Adrenal gland (tissue), 12 donors: ENCODE data around the gene BRIP1. TPM values are rescaled to one million over a fixed set of nuclear protein-coding genes. Genes with fewer than 3 reads are reported as not detected.
A peak's percentile ranks its signal among the peaks of the same experiment; 100 is the strongest.
"Not testable (repeated sequence)": the region's sequence is repeated elsewhere in the genome, so short reads cannot be mapped to it uniquely, and the experiment has no call there.

Source experiments
- DNase-seq, 7 donors: peaks; one replicate each; pipeline ENCODE4 v3.0.0-alpha.2; 2019 to 2020
- H3K27ac ChIP-seq, 5 donors: fragments of 200-600 bp; sonication (generic) in 4 of 5; 1 replicate in 3 of 5; 2 replicates in 2 of 5; pipeline versions ENCODE4 v1.5.1 to v1.8.0; 2016 to 2020; ENCODE audit warnings: mild to moderate bottlenecking in 1 of 5
- H3K27me3 ChIP-seq: fragments of 200-600 bp; 2 replicates; pipeline ENCODE4 v1.8.0; 2021
- H3K36me3 ChIP-seq, 2 donors: fragments of 200-600 bp; replicated peaks in 1 of 2; 1 replicate in 1 of 2; 2 replicates in 1 of 2; pipeline versions ENCODE4 v1.5.1 to v1.8.0; 2018 to 2022
- H3K4me1 ChIP-seq, 2 donors: fragments of 200-600 bp; replicated peaks in 1 of 2; 1 replicate in 1 of 2; 2 replicates in 1 of 2; pipeline versions ENCODE4 v1.5.1 to v1.8.0; 2018 to 2021
- H3K4me3 ChIP-seq, 4 donors: fragments of 200-600 bp; sonication (generic) in 3 of 4; one replicate each; pipeline ENCODE4 v1.5.1; 2016 to 2018
- H3K9me3 ChIP-seq, 3 donors: fragments of 200-600 bp; sonication (generic) in 1 of 3; replicated peaks in 1 of 3; 1 replicate in 2 of 3; 2 replicates in 1 of 3; pipeline versions ENCODE4 v1.5.1 to v1.8.0; 2016 to 2021
- POLR2A ChIP-seq, 2 donors: fragments of 450-650 bp; IDR thresholded peaks; one replicate each; pipeline ENCODE4 v1.6.1; 2017; ENCODE audit warnings: antibody characterized with exemption in 2 of 2, mild to moderate bottlenecking in 2 of 2, moderate library complexity in 1 of 2
- WGBS, 4 donors: extraction: QIAGEN DNeasy Blood & Tissue Kit in 2 of 4; methylation state at CpG; one replicate each; pipeline versions ENCODE4 v1.1.5 to v1.1.7; 2013 to 2017; 5-methylcytosine and 5-hydroxymethylcytosine counted together
- intact Hi-C, 2 donors: fragments of 100-400 bp; cut with DNase I; formaldehyde crosslinking; loops; one replicate each; pipeline versions ENCODE4 v1.14.1 to v1.15.0; 2022 to 2023
- polyA plus RNA-seq, 3 donors: library from polyadenylated mRNA; stranded (reverse); fragments of 200-250 nt in 2 of 3; fragments of 350-450 nt in 1 of 3; fragmentation: Illumina TruSeq in 1 of 3; extraction: RNeasy Lipid Tissue Mini Kit (QIAGEN cat#74804) in 1 of 3; gene quantifications; one replicate each; pipeline ENCODE4 v1.2.3, GENCODE V29; 2013 to 2014
- total RNA-seq, 9 donors: library from RNA; depleted of rRNA in 4 of 9; stranded (reverse); fragments of >200 nt in 4 of 9; fragments of 120-200 nt in 1 of 9; fragmentation: NEBNext Ultra II Directional in 1 of 9; extraction: Animal tissue kit (Norgen Biotek cat#: 25700) in 1 of 9; gene quantifications; one replicate each; pipeline versions ENCODE4 v1.1.0 to v1.2.4, GENCODE V29; 2013 to 2023
- TF ChIP-seq, protein P1 (sequence below), 6 experiments: fragments of 450-650 bp in 4 of 6; fragments of 200-600 bp in 2 of 6; sonication (generic) in 1 of 6; IDR thresholded peaks; 1 replicate in 5 of 6; 2 replicates in 1 of 6; pipeline versions ENCODE4 v1.5.1 to v1.8.0; 2016 to 2021; ENCODE audit warnings: antibody characterized with exemption in 6 of 6, mild to moderate bottlenecking in 2 of 6, moderate library complexity in 1 of 6
- donor health status: healthy with polysubstance abuse.
- donor health status: Bipolar disorder and iron deficiency.
- donor health status: DM: yes; HTN: yes; CAD: no.
- donor health status: DM: no; HTN: no; CAD: no.
- donor health status: DM: no; HTN: no; CAD: no.
- donor health status: DM: yes; HTN: yes; CAD: no.

BRIP1 gene
- total and polyA plus RNA-seq, 12 donors: 0.06 to 6.9 (median 0.46) TPM

- Histone ChIP-seq H3K4me3 (peak overlapping the region in 2 of 4 donors; percentile 49 to 72), H3K36me3 (peaks cover 0 to 4% of the 10 kb centered on the region in 2 donors), H3K27me3 (no peaks in the 10 kb centered on the region), H3K27ac (peak overlapping the region; percentile 58 to 87 (median 74)), H3K9me3 (no peaks in the 10 kb centered on the region), H3K4me1 (peaks cover 5 to 14% of the 10 kb centered on the region in 2 donors)
- intact Hi-C loops: no loop called here
- TF ChIP-seq, protein P1, sequence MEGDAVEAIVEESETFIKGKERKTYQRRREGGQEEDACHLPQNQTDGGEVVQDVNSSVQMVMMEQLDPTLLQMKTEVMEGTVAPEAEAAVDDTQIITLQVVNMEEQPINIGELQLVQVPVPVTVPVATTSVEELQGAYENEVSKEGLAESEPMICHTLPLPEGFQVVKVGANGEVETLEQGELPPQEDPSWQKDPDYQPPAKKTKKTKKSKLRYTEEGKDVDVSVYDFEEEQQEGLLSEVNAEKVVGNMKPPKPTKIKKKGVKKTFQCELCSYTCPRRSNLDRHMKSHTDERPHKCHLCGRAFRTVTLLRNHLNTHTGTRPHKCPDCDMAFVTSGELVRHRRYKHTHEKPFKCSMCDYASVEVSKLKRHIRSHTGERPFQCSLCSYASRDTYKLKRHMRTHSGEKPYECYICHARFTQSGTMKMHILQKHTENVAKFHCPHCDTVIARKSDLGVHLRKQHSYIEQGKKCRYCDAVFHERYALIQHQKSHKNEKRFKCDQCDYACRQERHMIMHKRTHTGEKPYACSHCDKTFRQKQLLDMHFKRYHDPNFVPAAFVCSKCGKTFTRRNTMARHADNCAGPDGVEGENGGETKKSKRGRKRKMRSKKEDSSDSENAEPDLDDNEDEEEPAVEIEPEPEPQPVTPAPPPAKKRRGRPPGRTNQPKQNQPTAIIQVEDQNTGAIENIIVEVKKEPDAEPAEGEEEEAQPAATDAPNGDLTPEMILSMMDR (IDR thresholded peaks at IDR 0.05): no peak
- no peak for TF ChIP-seq POLR2A (IDR thresholded peaks at IDR 0.05)
- WGBS, 4 donors: 1 to 3% (median 2%) methylated on average over 8 of the region's 8 CpGs
- DNase-seq: peak in 2 of 7 donors; percentile 18 to 27
These were observed 436 bp upstream of the BRIP1 start for GRCh38 chr17:61863801-61864126.

DNA sequence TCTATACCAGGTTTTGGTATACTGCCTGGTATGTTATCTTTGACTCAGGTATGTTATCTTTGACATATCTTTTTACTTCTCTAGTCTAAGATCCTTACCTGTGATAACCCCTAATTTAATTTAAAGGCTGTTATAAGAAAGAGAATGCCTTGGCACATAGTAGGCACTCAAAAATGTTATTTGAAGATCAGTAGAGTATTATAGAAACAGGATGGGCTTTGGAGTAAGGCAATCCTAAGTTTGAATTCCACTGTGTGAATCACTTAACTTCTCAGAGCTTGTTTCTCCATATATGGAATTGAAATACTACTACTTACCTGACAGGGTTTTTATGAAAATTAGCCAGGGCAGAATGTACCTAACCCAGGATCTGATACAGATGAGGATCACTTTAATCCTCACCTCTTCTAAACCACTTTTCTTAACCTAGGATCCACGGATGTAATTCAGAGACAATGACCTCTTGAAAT lies 1.2 kb downstream of the BRIP1 start:
- no peaks in the 10 kb centered on the region for H3K9me3 ChIP-seq
- TF ChIP-seq, protein P1 (IDR thresholded peaks at IDR 0.05): no peak
- no peak for TF ChIP-seq POLR2A (IDR thresholded peaks at IDR 0.05)
- WGBS, 4 donors: 25 to 45% (median 34%) methylated on average over 1 of the region's 1 CpG
- peak overlapping the region in 1 of 5 donors; percentile 74 for H3K27ac ChIP-seq
- no peak overlapping the region for H3K4me3 ChIP-seq
- no peaks in the 10 kb centered on the region for H3K36me3 ChIP-seq
- no peak for DNase-seq
- H3K4me1 ChIP-seq: peaks cover 5 to 14% of the 10 kb centered on the region in 2 donors
- intact Hi-C loops: no loop called here
- H3K27me3 ChIP-seq: no peaks in the 10 kb centered on the region

GRCh38 chr17:61860397-61860796 lies 2.9 kb downstream of the BRIP1 start:
- DNase-seq, H3K27ac ChIP-seq, H3K9me3 ChIP-seq, H3K36me3 ChIP-seq, H3K27me3 ChIP-seq, intact Hi-C loops, H3K4me3 ChIP-seq: not testable (repeated sequence)
- H3K4me1 ChIP-seq: peaks cover 5 to 14% of the 10 kb centered on the region in 2 donors
- 89 to 98% (median 92%) methylated on average over 10 of the region's 10 CpGs for WGBS, 4 donors

GRCh38 chr17:61856035-61856434 lies 7.3 kb downstream of the BRIP1 start:
- Histone ChIP-seq H3K4me1 (no peaks in the 10 kb centered on the region), H3K27me3 (no peaks in the 10 kb centered on the region), H3K4me3 (no peak overlapping the region), H3K9me3 (no peaks in the 10 kb centered on the region), H3K27ac (no peak overlapping the region), H3K36me3 (no peaks in the 10 kb centered on the region)
- WGBS, 4 donors: 98 to 100% (median 99%) methylated on average over 1 of the region's 1 CpG
- no peak for DNase-seq
- intact Hi-C loops: no loop called here
- TF ChIP-seq POLR2A (IDR thresholded peaks at IDR 0.05): no peak
- TF ChIP-seq, protein P1 (IDR thresholded peaks at IDR 0.05): no peak

DNA sequence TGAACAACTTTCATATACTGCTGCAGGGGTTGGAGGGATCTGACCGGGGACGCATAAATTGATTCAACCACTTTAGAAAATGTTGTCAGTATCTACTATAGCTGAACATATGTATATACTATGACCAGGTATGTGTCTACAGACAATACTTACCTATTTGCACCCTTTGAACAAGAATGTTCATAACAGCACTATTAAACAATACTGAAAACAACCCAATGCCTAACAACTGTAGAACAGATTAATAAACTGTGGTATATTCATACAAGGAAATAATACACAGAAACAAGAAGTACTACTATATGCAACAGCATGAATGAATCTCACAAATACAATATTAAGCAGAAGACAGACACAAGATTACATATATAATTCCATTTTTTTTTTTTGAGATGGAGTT lies 10.5 kb downstream of the BRIP1 start:
- Histone ChIP-seq H3K4me3 (no peak overlapping the region), H3K27ac (no peak overlapping the region), H3K4me1 (no peaks in the 10 kb centered on the region), H3K27me3 (no peaks in the 10 kb centered on the region), H3K36me3 (no peaks in the 10 kb centered on the region), H3K9me3 (no peaks in the 10 kb centered on the region)
- TF ChIP-seq, protein P1 (IDR thresholded peaks at IDR 0.05): no peak
- no peak for TF ChIP-seq POLR2A (IDR thresholded peaks at IDR 0.05)
- no peak for DNase-seq
- intact Hi-C loops: no loop called here
- WGBS, 4 donors: 98 to 100% (median 99%) methylated on average over 2 of the region's 2 CpGs
